ENCODE measurements around the gene GNA15.

GNA15 gene

GRCh38 chr19:3140667-3141038 lies 4.8 kb downstream of the GNA15 start:
- no peak for TF ChIP-seq CTCF (IDR thresholded peaks at IDR 0.05; ENCODE audit: low read depth, low read length)
- no peaks in the 10 kb centered on the region for H3K27me3 ChIP-seq
- H3K36me3 ChIP-seq, result no peaks in the 10 kb centered on the region
- no peak overlapping the region for H3K4me3 ChIP-seq (ENCODE audit: low read depth, low read length)
- no peaks in the 10 kb centered on the region for H3K9me3 ChIP-seq
- no peak for DNase-seq
- H3K4me1 ChIP-seq, result no peaks in the 10 kb centered on the region

- H3K9me3 ChIP-seq, result no peaks in the 10 kb centered on the region
- no peaks in the 10 kb centered on the region for H3K4me1 ChIP-seq
- no peaks in the 10 kb centered on the region for H3K36me3 ChIP-seq
- no peaks in the 10 kb centered on the region for H3K27me3 ChIP-seq
- TF ChIP-seq CTCF (IDR thresholded peaks at IDR 0.05; ENCODE audit: low read depth, low read length), result no peak
- DNase-seq, result no peak
- H3K4me3 ChIP-seq (ENCODE audit: low read depth, low read length), result no peak overlapping the region
Measured at GRCh38 chr19:3142292-3142670, 6.4 kb downstream of the GNA15 start.

- Histone ChIP-seq H3K36me3 (no peaks in the 10 kb centered on the region), H3K4me1 (no peaks in the 10 kb centered on the region), H3K9me3 (no peaks in the 10 kb centered on the region), H3K27me3 (no peaks in the 10 kb centered on the region), H3K4me3 (ENCODE audit: low read depth, low read length) (no peak overlapping the region)
- DNase-seq, result no peak
- no peak for TF ChIP-seq CTCF (IDR thresholded peaks at IDR 0.05; ENCODE audit: low read depth, low read length)
Measured at GRCh38 chr19:3142781-3143337, 7.0 kb downstream of the GNA15 start.

- DNase-seq, result no peak
- Histone ChIP-seq H3K4me3 (ENCODE audit: low read depth, low read length) (no peak overlapping the region), H3K4me1 (no peaks in the 10 kb centered on the region), H3K27me3 (no peaks in the 10 kb centered on the region; the same call in 1 of the 2 replicates), H3K9me3 (no peaks in the 10 kb centered on the region), H3K36me3 (no peaks in the 10 kb centered on the region)
- no peak for TF ChIP-seq CTCF (IDR thresholded peaks at IDR 0.05; ENCODE audit: low read depth, low read length)
Measured at GRCh38 chr19:3145909-3146676, 10.3 kb downstream of the GNA15 start.

GRCh38 chr19:3146677-3147100 lies 10.9 kb downstream of the GNA15 start:
- H3K27me3 ChIP-seq, result no peaks in the 10 kb centered on the region; the same call in 1 of the 2 replicates
- H3K4me1 ChIP-seq, result no peaks in the 10 kb centered on the region
- no peak overlapping the region for H3K4me3 ChIP-seq (ENCODE audit: low read depth, low read length)
- no peaks in the 10 kb centered on the region for H3K36me3 ChIP-seq
- peak; percentile 77 for TF ChIP-seq CTCF (IDR thresholded peaks at IDR 0.05; ENCODE audit: low read depth, low read length)
- DNase-seq, result peak; percentile 51
- no peaks in the 10 kb centered on the region for H3K9me3 ChIP-seq

GRCh38 chr19:3148503-3148902 lies 12.7 kb downstream of the GNA15 start:
- H3K4me1 ChIP-seq, result no peaks in the 10 kb centered on the region
- H3K4me3 ChIP-seq (ENCODE audit: low read depth, low read length), result no peak overlapping the region
- no peak for TF ChIP-seq CTCF (IDR thresholded peaks at IDR 0.05; ENCODE audit: low read depth, low read length)
- no peaks in the 10 kb centered on the region for H3K36me3 ChIP-seq
- DNase-seq, result no peak
- no peaks in the 10 kb centered on the region; the same call in 1 of the 2 replicates for H3K27me3 ChIP-seq
- no peaks in the 10 kb centered on the region for H3K9me3 ChIP-seq
